ENCODE results near the gene SLX4. TPM values are rescaled to one million over a fixed set of nuclear protein-coding genes. Genes with fewer than 3 reads are reported as not detected.

SLX4 gene
- total and polyA plus RNA-seq, 2 donors (not counting 3 experiments of a cell fraction or from before 2014, with no cell fraction given): 2.9 to 8.9 TPM

DNA sequence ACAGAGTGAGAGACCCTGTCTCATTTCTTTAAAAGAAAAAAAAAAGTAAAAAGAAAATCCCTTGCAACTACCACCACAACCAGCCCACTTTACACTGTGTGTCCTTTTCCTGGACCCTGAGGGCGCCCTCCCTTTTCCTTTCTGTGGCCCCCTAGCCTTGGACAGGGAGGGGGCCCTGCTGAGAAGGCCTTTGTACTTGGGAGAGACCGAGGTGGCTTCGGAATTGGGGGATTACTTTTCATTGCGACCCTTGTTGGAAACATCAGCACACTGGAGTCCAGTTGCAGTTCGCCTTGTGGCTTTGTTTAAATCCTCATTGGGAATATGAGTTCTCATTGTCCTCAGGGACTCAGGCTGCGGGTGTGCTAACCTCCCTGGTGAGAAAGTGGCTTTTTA, 33.7 kb upstream of the SLX4 start:
- DNase-seq (ENCODE audit: low read depth, low spot score) (no peak), FAIRE-seq (no peak)
- Histone ChIP-seq H3K27me3 (ENCODE audit: control insufficient read depth in 2 of 2, insufficient read depth in 2 of 2, low read length in 2 of 2) (no peaks in the 10 kb centered on the region), H3K36me3 (ENCODE audit: control insufficient read depth in 2 of 2, extremely low read depth in 1 of 2, insufficient read depth in 2 of 2, low read length in 2 of 2) (peaks cover 0 to 2% of the 10 kb centered on the region in 2 experiments), H4K20me1 (replicated peaks; ENCODE audit: control insufficient read depth, extremely low read depth, insufficient read depth, low read length) (no peaks in the 10 kb centered on the region), H3K4me2 (ENCODE audit: insufficient read depth, low read length) (no peak overlapping the region), H3K4me3 (replicated peaks in 1 of 3; ENCODE audit: insufficient read depth in 1 of 3, low read depth in 1 of 3, low read length in 3 of 3) (no peak overlapping the region), H3K79me2 (ENCODE audit: control insufficient read depth, insufficient read depth, low read length) (no peaks in the 10 kb centered on the region), H3K9ac (replicated peaks; ENCODE audit: extremely low read depth, insufficient read depth, low read length) (no peak overlapping the region), H2AFZ (ENCODE audit: low read depth, low read length) (no peak overlapping the region), H3K4me1 (ENCODE audit: control insufficient read depth, extremely low read depth, insufficient read depth, low read length) (peaks cover 9% of the 10 kb centered on the region), H3K9me1 (replicated peaks; ENCODE audit: control insufficient read depth, extremely low read depth, insufficient read depth, low read length) (no peaks in the 10 kb centered on the region), H3K9me3 (replicated peaks; ENCODE audit: control insufficient read depth, insufficient read depth, low read length) (no peaks in the 10 kb centered on the region), H3K27ac (ENCODE audit: insufficient read depth, low read depth, low read length) (no peak overlapping the region)
- CTCF ChIA-PET: no interaction called here
- TF ChIP-seq, protein P1, sequence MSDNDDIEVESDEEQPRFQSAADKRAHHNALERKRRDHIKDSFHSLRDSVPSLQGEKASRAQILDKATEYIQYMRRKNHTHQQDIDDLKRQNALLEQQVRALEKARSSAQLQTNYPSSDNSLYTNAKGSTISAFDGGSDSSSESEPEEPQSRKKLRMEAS (IDR thresholded peaks at IDR 0.05; ENCODE audit: insufficient read depth, insufficient read length): no peak
- TF ChIP-seq JUN (IDR thresholded peaks at IDR 0.05; ENCODE audit: borderline replicate concordance, insufficient read depth, insufficient read length, low read depth) (no peak), POLR2AphosphoS5 (IDR thresholded peaks at IDR 0.05; ENCODE audit: insufficient read depth, low read depth, low read length) (no peak), MYC (IDR thresholded peaks at IDR 0.05; ENCODE audit: low read depth, low read length) (no peak), FOS (IDR thresholded peaks at IDR 0.05; ENCODE audit: borderline replicate concordance, insufficient read depth, low read length) (no peak), EZH2 (IDR thresholded peaks at IDR 0.05; ENCODE audit: borderline replicate concordance, low read depth, low read length, severe bottlenecking) (no peak), GATA2 (IDR thresholded peaks at IDR 0.05; ENCODE audit: insufficient read depth, insufficient read length, low read depth, low read length) (no peak), POLR2A (IDR thresholded peaks at IDR 0.05; ENCODE audit: low read depth, low read length) (no peak)
- TF ChIP-seq, protein P2, sequence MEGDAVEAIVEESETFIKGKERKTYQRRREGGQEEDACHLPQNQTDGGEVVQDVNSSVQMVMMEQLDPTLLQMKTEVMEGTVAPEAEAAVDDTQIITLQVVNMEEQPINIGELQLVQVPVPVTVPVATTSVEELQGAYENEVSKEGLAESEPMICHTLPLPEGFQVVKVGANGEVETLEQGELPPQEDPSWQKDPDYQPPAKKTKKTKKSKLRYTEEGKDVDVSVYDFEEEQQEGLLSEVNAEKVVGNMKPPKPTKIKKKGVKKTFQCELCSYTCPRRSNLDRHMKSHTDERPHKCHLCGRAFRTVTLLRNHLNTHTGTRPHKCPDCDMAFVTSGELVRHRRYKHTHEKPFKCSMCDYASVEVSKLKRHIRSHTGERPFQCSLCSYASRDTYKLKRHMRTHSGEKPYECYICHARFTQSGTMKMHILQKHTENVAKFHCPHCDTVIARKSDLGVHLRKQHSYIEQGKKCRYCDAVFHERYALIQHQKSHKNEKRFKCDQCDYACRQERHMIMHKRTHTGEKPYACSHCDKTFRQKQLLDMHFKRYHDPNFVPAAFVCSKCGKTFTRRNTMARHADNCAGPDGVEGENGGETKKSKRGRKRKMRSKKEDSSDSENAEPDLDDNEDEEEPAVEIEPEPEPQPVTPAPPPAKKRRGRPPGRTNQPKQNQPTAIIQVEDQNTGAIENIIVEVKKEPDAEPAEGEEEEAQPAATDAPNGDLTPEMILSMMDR (IDR thresholded peaks at IDR 0.05; ENCODE audit: extremely low read depth in 1 of 2, insufficient read depth in 1 of 2, low read depth in 1 of 2, low read length in 2 of 2): no peak
- no TSS peak for BruUV-seq (replicated peaks)
- POLR2A ChIA-PET: no interaction called here
- intact Hi-C loops (cut with micrococcal nuclease) (no loop called here), dilution Hi-C loops (cut with MboI; ENCODE audit: extremely low pct_ligation_motif_present, low sequenced_read_pairs) (no loop called here)
